Liver (tissue), 9 donors: ENCODE data around the gene PKD1L1. TPM values are rescaled to one million over a fixed set of nuclear protein-coding genes. Genes with fewer than 3 reads are reported as not detected.

Experiments
- DNase-seq: peaks from one replicate; pipeline ENCODE4 v3.0.0-alpha.2; 2017; ENCODE audit warnings: low spot score
- H3K27ac ChIP-seq, 2 donors: one replicate each; pipeline ENCODE4 v1.7.0; 2013; ENCODE audit warnings: inconsistent platforms in 2 of 2, low read length in 2 of 2, control low read depth in 1 of 2, low read depth in 1 of 2, mild to moderate bottlenecking in 1 of 2
- H3K27me3 ChIP-seq, 4 donors: one replicate each; pipeline versions ENCODE4 v1.6.1 to v1.7.0; 2013; ENCODE audit warnings: low read length in 3 of 4, inconsistent platforms in 1 of 4, mild to moderate bottlenecking in 1 of 4, moderate library complexity in 1 of 4; ENCODE audit not compliant: control insufficient read depth in 4 of 4, insufficient read depth in 4 of 4
- H3K36me3 ChIP-seq, 4 donors: one replicate each; pipeline versions ENCODE4 v1.6.1 to v1.7.0; 2013; ENCODE audit warnings: low read length in 3 of 4, mild to moderate bottlenecking in 3 of 4, low read depth in 1 of 4, moderate library complexity in 1 of 4; ENCODE audit not compliant: control insufficient read depth in 4 of 4, insufficient read depth in 3 of 4
- H3K4me1 ChIP-seq, 4 donors: one replicate each; pipeline versions ENCODE4 v1.6.1 to v1.7.0; 2013; ENCODE audit warnings: low read length in 3 of 4, mild to moderate bottlenecking in 3 of 4, moderate library complexity in 1 of 4; ENCODE audit not compliant: control insufficient read depth in 4 of 4, insufficient read depth in 4 of 4
- H3K4me3 ChIP-seq, 3 donors: one replicate each; pipeline versions ENCODE4 v1.6.1 to v1.7.0; 2013; ENCODE audit warnings: low read length in 3 of 3, control low read depth in 1 of 3, low read depth in 1 of 3, mild to moderate bottlenecking in 1 of 3
- H3K9ac ChIP-seq, 2 donors: one replicate each; pipeline ENCODE4 v1.7.0; 2013; ENCODE audit warnings: low read length in 2 of 2, mild to moderate bottlenecking in 2 of 2, moderate library complexity in 2 of 2, control low read depth in 1 of 2, low read depth in 1 of 2
- H3K9me3 ChIP-seq, 4 donors: one replicate each; pipeline versions ENCODE4 v1.6.1 to v1.7.0; 2013; ENCODE audit warnings: low read length in 3 of 4; ENCODE audit not compliant: control insufficient read depth in 4 of 4
- ATF3 ChIP-seq: IDR thresholded peaks from 2 replicates; pipeline ENCODE4 v1.6.1; 2016; ENCODE audit warnings: antibody characterized with exemption
- CTCF ChIP-seq: fragments of 150-350 bp; IDR thresholded peaks from 2 replicates; pipeline ENCODE4 v1.5.1; 2017; ENCODE audit warnings: improper control_type of control experiment, low read depth, low read length; ENCODE audit not compliant: missing input control
- EGR1 ChIP-seq, 2 donors: IDR thresholded peaks; 2 replicates each; pipeline ENCODE4 v1.6.1; 2016 to 2018; ENCODE audit warnings: antibody characterized with exemption in 2 of 2, low read depth in 2 of 2
- FOXA1 ChIP-seq: IDR thresholded peaks from 2 replicates; pipeline ENCODE4 v1.6.1; 2016; ENCODE audit warnings: antibody characterized with exemption
- FOXA2 ChIP-seq: IDR thresholded peaks from 2 replicates; pipeline ENCODE4 v1.6.1; 2016; ENCODE audit warnings: antibody characterized with exemption
- GABPA ChIP-seq, 2 donors: IDR thresholded peaks in 1 of 2; conservative IDR thresholded peaks in 1 of 2; 2 replicates each; pipeline ENCODE4 v1.6.1; 2016; ENCODE audit warnings: antibody characterized with exemption in 2 of 2, mild to moderate bottlenecking in 1 of 2, moderate library complexity in 1 of 2
- HNF4A ChIP-seq, 2 donors: conservative IDR thresholded peaks; 2 replicates each; pipeline ENCODE4 v1.6.1; 2016; ENCODE audit warnings: antibody characterized with exemption in 2 of 2, mild to moderate bottlenecking in 2 of 2
- HNF4G ChIP-seq: IDR thresholded peaks from 2 replicates; pipeline ENCODE4 v1.6.1; 2016; ENCODE audit warnings: antibody characterized with exemption
- JUND ChIP-seq, 2 donors: IDR thresholded peaks; 2 replicates each; pipeline ENCODE4 v1.6.1; 2016; ENCODE audit warnings: antibody characterized with exemption in 2 of 2
- MAX ChIP-seq: IDR thresholded peaks from 2 replicates; pipeline ENCODE4 v1.6.1; 2016; ENCODE audit warnings: antibody characterized with exemption
- NR2F2 ChIP-seq: IDR thresholded peaks from 2 replicates; pipeline ENCODE4 v1.6.1; 2016; ENCODE audit warnings: antibody characterized with exemption
- REST ChIP-seq: IDR thresholded peaks from 2 replicates; pipeline ENCODE4 v1.6.1; 2016; ENCODE audit warnings: antibody characterized with exemption, mild to moderate bottlenecking
- RXRA ChIP-seq, 2 donors: IDR thresholded peaks; 2 replicates each; pipeline ENCODE4 v1.6.1; 2017 to 2018; ENCODE audit warnings: antibody characterized with exemption in 2 of 2, mild to moderate bottlenecking in 1 of 2
- SP1 ChIP-seq: IDR thresholded peaks from 2 replicates; pipeline ENCODE4 v1.6.1; 2018; ENCODE audit warnings: antibody characterized with exemption, mild to moderate bottlenecking
- TAF1 ChIP-seq: conservative IDR thresholded peaks from 2 replicates; pipeline ENCODE4 v1.6.1; 2016; ENCODE audit warnings: antibody characterized with exemption, mild to moderate bottlenecking
- YY1 ChIP-seq: IDR thresholded peaks from 2 replicates; pipeline ENCODE4 v1.6.1; 2016; ENCODE audit warnings: antibody characterized with exemption, mild to moderate bottlenecking
- ZBTB33 ChIP-seq: IDR thresholded peaks from 2 replicates; pipeline ENCODE4 v1.6.1; 2016; ENCODE audit warnings: antibody characterized with exemption
- WGBS: extraction: QIAGEN DNeasy Blood & Tissue Kit; methylation state at CpG from one replicate; pipeline ENCODE4 v1.1.7; 2013; 5-methylcytosine and 5-hydroxymethylcytosine counted together
- polyA plus RNA-seq, 2 donors: library from polyadenylated mRNA; stranded (reverse) in 1 of 2; unstranded in 1 of 2; fragments of 200-250 nt in 1 of 2; fragments of >200 nt in 1 of 2; fragmentation: Nextera tagmentation in 1 of 2; extraction: Ambion mirVana in 1 of 2; gene quantifications; one replicate each; pipeline versions ENCODE4 v1.2.1 to v1.2.3, GENCODE V29; 2013 to 2015
- total RNA-seq, 2 donors: library from RNA; depleted of rRNA; stranded (reverse); fragments of >200 nt; gene quantifications; one replicate each; pipeline ENCODE4 v1.2.3, GENCODE V29; 2014
- donor health status: healthy.
- donor health status: healthy.
- donor health status: healthy.
- donor health status: healthy.
- donor health status: healthy.

Gene PKD1L1
- total and polyA plus RNA-seq, 4 donors, result 0.08 to 0.25 (median 0.11) TPM

GRCh38 chr7:47973739-47974138 lies 25.5 kb upstream of the PKD1L1 start:
- no peak overlapping the region for H3K27ac ChIP-seq
- no peak overlapping the region for H3K9ac ChIP-seq
- WGBS, result 91% methylated on average over 1 of the region's 1 CpG
- no peak overlapping the region for H3K4me3 ChIP-seq
- no peaks in the 10 kb centered on the region for H3K27me3 ChIP-seq
- peaks cover 18 to 47% (median 41%) of the 10 kb centered on the region in 4 donors for H3K36me3 ChIP-seq
- peaks cover 1 to 19% (median 15%) of the 10 kb centered on the region in 4 donors for H3K4me1 ChIP-seq
- TF ChIP-seq YY1 (no peak), MAX (no peak), NR2F2 (no peak), HNF4A (conservative IDR thresholded peaks at IDR 0.05) (no peak), FOXA2 (no peak), HNF4G (no peak), ATF3 (no peak), RXRA (IDR thresholded peaks at IDR 0.05) (no peak), EGR1 (IDR thresholded peaks at IDR 0.05; ENCODE audit: low read depth in 2 of 2) (no peak), REST (no peak), JUND (IDR thresholded peaks at IDR 0.05) (no peak), FOXA1 (no peak)
- DNase-seq, result no peak
- H3K9me3 ChIP-seq, result no peaks in the 10 kb centered on the region

- no peak for TF ChIP-seq RXRA (IDR thresholded peaks at IDR 0.05)
- TF ChIP-seq HNF4A (conservative IDR thresholded peaks at IDR 0.05), result no peak
- TF ChIP-seq FOXA1, result no peak
- no peak for TF ChIP-seq ZBTB33
- no peak for TF ChIP-seq MAX
- TF ChIP-seq REST, result no peak
- TF ChIP-seq FOXA2, result no peak
- no peak for TF ChIP-seq GABPA (IDR thresholded peaks at IDR 0.05 in 1 of 2, conservative IDR thresholded peaks at IDR 0.05 in 1 of 2)
- no peak for TF ChIP-seq EGR1 (IDR thresholded peaks at IDR 0.05; ENCODE audit: low read depth in 2 of 2)
- TF ChIP-seq CTCF, result no peak
- TF ChIP-seq ATF3, result no peak
- TF ChIP-seq YY1, result no peak
- TF ChIP-seq SP1, result no peak
- TF ChIP-seq HNF4G, result no peak
- TF ChIP-seq NR2F2, result no peak
- TF ChIP-seq TAF1, result no peak
- no peak for TF ChIP-seq JUND (IDR thresholded peaks at IDR 0.05)
- peaks cover 0 to 1% (median 0%) of the 10 kb centered on the region in 4 donors for H3K4me1 ChIP-seq
- no peak overlapping the region for H3K9ac ChIP-seq
- no peaks in the 10 kb centered on the region for H3K9me3 ChIP-seq
- no peaks in the 10 kb centered on the region for H3K27me3 ChIP-seq
- no peak for DNase-seq
- peak overlapping the region; percentile 36 to 52 for H3K27ac ChIP-seq
- H3K4me3 ChIP-seq, result no peak overlapping the region
- WGBS, result 13% methylated on average over 1 of the region's 1 CpG
- peaks cover 19 to 54% (median 50%) of the 10 kb centered on the region in 4 donors for H3K36me3 ChIP-seq
Observed at GRCh38 chr7:47970761-47971160, 22.5 kb upstream of the PKD1L1 start.
